ENCODE measurements around the gene LMNTD1. TPM values are rescaled to one million over a fixed set of nuclear protein-coding genes. Genes with fewer than 3 reads are reported as not detected.
"Not testable (repeated sequence)": the region's sequence is repeated elsewhere in the genome, so short reads cannot be mapped to it uniquely, and the experiment has no call there.

The LMNTD1 gene
- total RNA-seq (2014; rRNA removed; shearing (Covaris generic)) (not detected in 2 replicates), total RNA-seq (2022) (not detected in 2 replicates), Bru-seq, nascent RNA (percentile 2 among the genes with signal in this experiment), BruChase-seq, experiment 1, labeled RNA remaining after a 6-hour chase (not detected), BruChase-seq, experiment 2, labeled RNA remaining after a 2-hour chase (percentile 1 among the genes with signal in this experiment)
- long read RNA-seq = 0 reads

GRCh38 chr12:25553098-25553497 lies at the start of gene LMNTD1:
TSS of gene LMNTD1 (minus strand) at chr12:25553283. CDS start at chr12:25552959, 324 bp downstream.
- H3K4me2 ChIP-seq (ENCODE audit: low read length) = no peak within 1 kb of the TSS
- BruUV-seq (replicated peaks) = no TSS peak
- DNase-seq (ENCODE audit: low spot score) = no peak
- H2AFZ ChIP-seq (ENCODE audit: low read length) = no peak within 1 kb of the TSS
- intact Hi-C loops (cut with micrococcal nuclease; ENCODE audit: unreplicated experiment) = no loop called here
- no peaks in the 10 kb centered on the region for H4K20me1 ChIP-seq (ENCODE audit: insufficient read depth, low read length)
- TF ChIP-seq EZH2phosphoT487 (IDR thresholded peaks at IDR 0.05; ENCODE audit: borderline replicate concordance, low read depth, low read length) (no peak), CTCF (conservative IDR thresholded peaks at IDR 0.05; ENCODE audit: low read length) (no peak)
- H3K79me2 ChIP-seq (ENCODE audit: insufficient read depth, low read depth, low read length) = no peaks in the 10 kb centered on the region
- H3K4me3 ChIP-seq (ENCODE audit: low read depth, low read length, poor library complexity, severe bottlenecking) = no peak within 1 kb of the TSS
- no peak within 1 kb of the TSS for H3K27ac ChIP-seq (ENCODE audit: low read depth, low read length, poor library complexity, severe bottlenecking)
- H3K4me1 ChIP-seq (ENCODE audit: insufficient read depth, low read length, poor library complexity, severe bottlenecking) = no peaks in the 10 kb centered on the region
- H3K36me3 ChIP-seq (ENCODE audit: insufficient read depth, low read length) = no peaks in the 10 kb centered on the region
- POLR2A ChIA-PET = interaction anchor here (0.5 kb wide), 1 partner anchor 1176 kb away, joined by 4 read pairs; no protein-coding TSS in a partner anchor
- H3K9me2 ChIP-seq (ENCODE audit: insufficient read depth, low read length) = no peaks in the 10 kb centered on the region
- CTCF ChIA-PET (ENCODE audit: unreplicated experiment) = no interaction called here
- no peaks in the 10 kb centered on the region for H3K9me3 ChIP-seq (ENCODE audit: low read length)

- Histone ChIP-seq H2AFZ (ENCODE audit: low read length) (no peak overlapping the region), H3K27ac (ENCODE audit: low read depth, low read length, poor library complexity, severe bottlenecking) (no peak overlapping the region), H4K20me1 (ENCODE audit: insufficient read depth, low read length) (no peaks in the 10 kb centered on the region), H3K79me2 (ENCODE audit: insufficient read depth, low read depth, low read length) (no peaks in the 10 kb centered on the region), H3K4me2 (ENCODE audit: low read length) (no peak overlapping the region), H3K4me3 (ENCODE audit: low read depth, low read length, poor library complexity, severe bottlenecking) (no peak overlapping the region), H3K4me1 (ENCODE audit: insufficient read depth, low read length, poor library complexity, severe bottlenecking) (no peaks in the 10 kb centered on the region), H3K9me3 (ENCODE audit: low read length) (no peaks in the 10 kb centered on the region), H3K36me3 (ENCODE audit: insufficient read depth, low read length) (no peaks in the 10 kb centered on the region), H3K9me2 (ENCODE audit: insufficient read depth, low read length) (no peaks in the 10 kb centered on the region)
- POLR2A ChIA-PET = interaction anchor here (0.6 kb wide), 1 partner anchor 963 kb away, joined by 3 read pairs; no protein-coding TSS in a partner anchor
- no TSS peak for BruUV-seq (replicated peaks)
- no peak for TF ChIP-seq CTCF (conservative IDR thresholded peaks at IDR 0.05; ENCODE audit: low read length)
- no peak for TF ChIP-seq EZH2phosphoT487 (IDR thresholded peaks at IDR 0.05; ENCODE audit: borderline replicate concordance, low read depth, low read length)
- no peak for DNase-seq (ENCODE audit: low spot score)
- CTCF ChIA-PET (ENCODE audit: unreplicated experiment) = no interaction called here
- intact Hi-C loops (cut with micrococcal nuclease; ENCODE audit: unreplicated experiment) = no loop called here
Observed at GRCh38 chr12:25598956-25599355, 45.9 kb upstream of the LMNTD1 start.

GRCh38 chr12:25595496-25595895 lies 42.4 kb upstream of the LMNTD1 start:
- H2AFZ ChIP-seq (ENCODE audit: low read length); CTCF ChIA-PET (ENCODE audit: unreplicated experiment); DNase-seq (ENCODE audit: low spot score); H3K4me3 ChIP-seq (ENCODE audit: low read depth, low read length, poor library complexity, severe bottlenecking); H3K4me2 ChIP-seq (ENCODE audit: low read length); intact Hi-C loops (cut with micrococcal nuclease; ENCODE audit: unreplicated experiment); H3K9me3 ChIP-seq (ENCODE audit: low read length); H3K9me2 ChIP-seq (ENCODE audit: insufficient read depth, low read length); POLR2A ChIA-PET; H3K79me2 ChIP-seq (ENCODE audit: insufficient read depth, low read depth, low read length); H3K4me1 ChIP-seq (ENCODE audit: insufficient read depth, low read length, poor library complexity, severe bottlenecking); H3K36me3 ChIP-seq (ENCODE audit: insufficient read depth, low read length); BruUV-seq (replicated peaks); H3K27ac ChIP-seq (ENCODE audit: low read depth, low read length, poor library complexity, severe bottlenecking); H4K20me1 ChIP-seq (ENCODE audit: insufficient read depth, low read length): not testable (repeated sequence)
